ENCODE results near the gene SOX30. TPM values are rescaled to one million over a fixed set of nuclear protein-coding genes. Genes with fewer than 3 reads are reported as not detected.

The SOX30 gene
- total RNA-seq, 2 donors from 2014 or later = not detected

- Histone ChIP-seq H3K9me3 (no peaks in the 10 kb centered on the region), H3K4me3 (no peak overlapping the region), H3K27ac (no peak overlapping the region), H3K27me3 (no peaks in the 10 kb centered on the region), H3K4me1 (peaks cover 9% of the 10 kb centered on the region), H3K36me3 (replicated peaks in 1 of 2; ENCODE audit: insufficient read depth in 1 of 2, low read depth in 2 of 2) (no peaks in the 10 kb centered on the region)
- DNase-seq = no peak
- intact Hi-C loops (cut with DNase I) = no loop called here
- ATAC-seq = no peak
- WGBS, 2 donors = 61 to 71% methylated on average over 2 of the region's 2 CpGs
- TF ChIP-seq POLR2A (IDR thresholded peaks at IDR 0.05) (no peak), CTCF (IDR thresholded peaks at IDR 0.05) (no peak)
Observed at GRCh38 chr5:157649101-157649500, 3.1 kb downstream of the SOX30 start.

GRCh38 chr5:157648275-157648990 lies 3.8 kb downstream of the SOX30 start:
- DNase-seq (no peak), ATAC-seq (no peak)
- H3K27me3 ChIP-seq = no peaks in the 10 kb centered on the region
- TF ChIP-seq CTCF (IDR thresholded peaks at IDR 0.05) (no peak), POLR2A (IDR thresholded peaks at IDR 0.05) (no peak)
- no peaks in the 10 kb centered on the region for H3K9me3 ChIP-seq
- H3K4me3 ChIP-seq = no peak overlapping the region
- H3K27ac ChIP-seq = no peak overlapping the region
- H3K36me3 ChIP-seq (replicated peaks in 1 of 2; ENCODE audit: insufficient read depth in 1 of 2, low read depth in 2 of 2) = no peaks in the 10 kb centered on the region
- 74 to 80% methylated on average over 7 of the region's 7 CpGs for WGBS, 2 donors
- H3K4me1 ChIP-seq = peaks cover 9% of the 10 kb centered on the region
- intact Hi-C loops (cut with DNase I) = no loop called here

- no peak for DNase-seq
- TF ChIP-seq CTCF (IDR thresholded peaks at IDR 0.05) (no peak), POLR2A (IDR thresholded peaks at IDR 0.05) (no peak)
- WGBS, 2 donors = 84 to 89% methylated on average over 9 of the region's 9 CpGs
Observed at GRCh38 chr5:157640406-157641066, 11.7 kb downstream of the SOX30 start.

GRCh38 chr5:157630341-157630740 lies 21.9 kb downstream of the SOX30 start:
- ATAC-seq (no peak), DNase-seq (no peak)
- intact Hi-C loops (cut with DNase I) = no loop called here
- no peak overlapping the region for H3K4me3 ChIP-seq
- H3K4me1 ChIP-seq = no peaks in the 10 kb centered on the region
- 89 to 93% methylated on average over 2 of the region's 2 CpGs for WGBS, 2 donors
- TF ChIP-seq POLR2A (IDR thresholded peaks at IDR 0.05) (no peak), CTCF (IDR thresholded peaks at IDR 0.05) (no peak)
- no peaks in the 10 kb centered on the region for H3K27me3 ChIP-seq
- no peak overlapping the region for H3K27ac ChIP-seq
- H3K36me3 ChIP-seq (replicated peaks in 1 of 2; ENCODE audit: insufficient read depth in 1 of 2, low read depth in 2 of 2) = no peaks in the 10 kb centered on the region
- H3K9me3 ChIP-seq = peaks cover 0 to 6% (median 0%) of the 10 kb centered on the region in 3 donors

More at GRCh38 chr5:157640406-157641066, 11.7 kb downstream of the SOX30 start:
- Histone ChIP-seq H3K9me3 (no peaks in the 10 kb centered on the region), H3K4me1 (no peaks in the 10 kb centered on the region), H3K4me3 (no peak overlapping the region), H3K27ac (no peak overlapping the region), H3K36me3 (replicated peaks in 1 of 2; ENCODE audit: insufficient read depth in 1 of 2, low read depth in 2 of 2) (no peaks in the 10 kb centered on the region), H3K27me3 (no peaks in the 10 kb centered on the region)
- intact Hi-C loops (cut with DNase I) = no loop called here
- ATAC-seq = no peak

Measured in body of pancreas (tissue), 4 donors.